COR-L47 (cell line): ENCODE measurements around the gene UBE2S.
"Not testable (repeated sequence)": the region's sequence is repeated elsewhere in the genome, so short reads cannot be mapped to it uniquely, and the experiment has no call there.

Source experiments
- DNase-seq: peaks from one replicate; lab custom pipeline; 2025; lab: John Stamatoyannopoulos, UW

Gene UBE2S

DNA sequence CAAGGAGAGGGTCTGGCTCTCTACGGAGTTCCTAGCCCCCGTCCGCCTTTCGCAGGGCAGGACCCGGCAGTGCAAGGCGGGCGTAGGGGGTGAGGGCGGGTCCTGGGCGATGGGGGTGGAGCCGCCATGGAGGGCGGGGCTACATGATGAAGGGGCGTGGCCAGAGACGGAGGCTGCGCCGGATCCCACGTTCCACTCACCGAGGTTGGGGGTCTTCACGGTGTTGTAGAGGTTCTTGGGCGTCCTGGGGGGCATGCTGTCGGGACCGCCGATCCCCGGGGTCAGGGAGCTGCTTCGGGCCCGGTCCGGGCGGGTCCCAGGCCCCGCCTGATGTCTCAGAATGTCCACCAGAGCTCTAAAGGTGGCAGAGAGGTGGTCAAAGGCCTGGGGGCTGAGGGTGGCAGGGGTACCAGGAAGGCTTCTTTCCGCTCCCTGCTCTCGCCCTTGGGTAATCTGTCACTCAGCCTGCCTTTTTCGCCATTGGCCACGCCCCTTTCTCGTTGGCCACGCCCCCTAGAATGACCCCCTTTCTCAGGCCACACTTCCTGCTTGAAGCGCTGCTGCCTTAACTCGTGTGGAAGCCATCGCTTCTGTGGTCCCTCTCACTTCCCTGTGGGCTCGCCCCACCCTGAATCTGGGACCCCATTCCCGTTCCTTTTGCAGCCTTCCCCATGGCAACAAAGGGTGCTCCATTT is 33.0 kb upstream of the UBE2S start:
- no peak for DNase-seq

DNA sequence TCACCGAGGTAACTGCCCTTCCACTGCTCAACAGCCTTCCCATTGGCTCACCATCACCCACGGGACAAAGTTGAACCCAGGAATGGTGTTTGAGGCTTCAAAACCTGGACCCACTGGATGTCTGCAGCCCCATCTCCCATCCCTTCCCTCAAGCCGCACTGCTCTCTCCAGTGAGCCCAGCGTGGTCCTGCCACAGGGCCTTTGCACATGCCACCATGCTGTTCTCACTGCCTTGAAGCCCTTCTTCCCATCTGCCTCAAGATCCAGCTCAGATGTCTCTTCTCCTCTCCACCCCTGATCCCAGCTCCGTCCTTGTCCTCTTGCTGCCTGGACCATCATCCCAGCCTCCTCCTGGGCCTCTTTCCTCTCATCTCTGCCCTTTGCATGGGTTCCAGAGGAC is 31.5 kb upstream of the UBE2S start:
- no peak for DNase-seq

DNA sequence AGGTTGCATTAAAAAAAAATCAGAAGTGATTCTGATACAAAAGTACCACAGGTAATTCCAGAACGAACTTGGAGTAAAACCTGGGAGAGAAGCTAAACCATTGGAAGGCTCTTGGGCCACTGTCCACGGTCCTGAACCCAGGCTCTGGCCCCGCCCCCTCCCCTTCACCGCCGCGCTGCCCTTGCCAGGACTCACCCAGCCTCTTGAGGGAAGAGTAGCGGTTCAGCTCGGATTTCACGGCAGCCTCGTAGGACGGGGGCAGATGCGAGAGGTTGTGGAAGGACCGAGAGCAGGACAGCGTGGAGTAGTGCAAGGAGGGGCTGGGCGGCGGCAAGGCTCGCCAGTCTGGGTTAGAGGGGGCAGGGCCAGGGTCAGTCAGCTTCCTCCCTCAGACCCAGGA is 29.8 kb upstream of the UBE2S start:
- no peak for DNase-seq

DNA sequence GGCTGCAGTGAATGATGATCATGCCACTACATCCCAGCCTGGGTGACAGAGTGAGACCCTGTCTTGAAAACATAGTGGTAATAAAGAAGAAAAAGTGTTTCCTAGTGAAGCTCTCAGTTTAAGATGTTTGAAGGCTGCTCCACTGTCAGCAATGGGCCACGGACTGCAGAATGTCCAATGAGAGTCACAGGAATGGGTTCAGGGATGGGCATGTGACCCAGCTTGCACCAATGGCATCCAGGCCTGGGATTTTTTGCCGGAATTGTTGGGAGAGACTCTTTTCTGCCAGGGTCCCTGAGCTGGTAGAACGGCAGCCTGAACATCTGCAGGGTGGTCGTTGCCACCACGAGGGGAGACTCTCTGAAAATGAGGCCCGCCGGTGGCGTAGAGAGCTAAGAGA is 29.3 kb upstream of the UBE2S start:
- no peak for DNase-seq

DNA sequence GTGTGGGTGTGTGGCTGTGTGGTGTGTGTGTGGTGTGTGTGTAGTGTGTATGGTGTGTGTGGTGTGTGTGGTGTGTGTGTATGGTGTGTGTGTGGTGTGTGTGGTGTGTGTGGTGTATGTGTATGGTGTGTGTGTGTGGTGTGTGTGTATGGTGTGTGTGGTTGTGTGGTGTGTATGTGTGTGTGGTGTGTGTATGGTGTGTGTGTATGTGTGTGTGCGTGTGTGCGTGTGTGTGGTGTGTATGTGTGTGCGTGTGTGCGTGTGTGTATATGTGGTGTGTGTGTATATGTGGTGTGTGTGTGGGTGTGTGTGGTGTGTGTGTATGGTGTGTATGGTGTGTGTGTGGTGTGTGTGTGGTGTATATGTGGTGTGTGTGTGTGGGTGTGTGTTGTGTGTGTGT is 27.4 kb upstream of the UBE2S start:
- no peak for DNase-seq

DNA sequence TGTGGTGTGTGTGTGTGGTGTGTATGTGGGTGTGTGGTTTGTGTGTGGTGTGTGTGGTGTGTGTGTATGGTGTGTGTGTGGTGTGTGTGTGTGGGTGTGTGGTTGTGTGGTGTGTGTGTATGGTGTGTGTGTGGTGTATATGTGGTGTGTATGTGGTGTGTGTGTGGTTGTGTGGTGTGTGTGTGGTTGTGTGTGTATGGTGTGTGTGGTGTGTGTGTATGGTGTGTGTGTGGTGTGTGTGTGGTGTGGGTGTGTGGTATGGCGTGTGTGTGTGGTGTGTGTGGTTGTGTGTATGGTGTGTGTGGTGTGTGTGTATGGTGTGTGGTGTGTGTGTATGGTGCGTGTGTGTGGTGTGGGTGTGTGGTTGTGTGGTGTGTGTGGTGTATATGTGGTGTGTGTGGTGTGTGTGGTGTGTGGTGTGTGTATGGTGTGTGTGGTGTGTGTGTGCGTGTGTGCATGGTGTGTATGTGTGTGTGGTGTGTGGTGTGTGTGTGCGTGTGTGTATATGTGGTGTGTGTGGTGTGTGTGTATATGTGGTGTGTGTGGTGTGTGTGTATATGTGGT is 26.9 kb upstream of the UBE2S start:
- DNase-seq, result no peak

DNA sequence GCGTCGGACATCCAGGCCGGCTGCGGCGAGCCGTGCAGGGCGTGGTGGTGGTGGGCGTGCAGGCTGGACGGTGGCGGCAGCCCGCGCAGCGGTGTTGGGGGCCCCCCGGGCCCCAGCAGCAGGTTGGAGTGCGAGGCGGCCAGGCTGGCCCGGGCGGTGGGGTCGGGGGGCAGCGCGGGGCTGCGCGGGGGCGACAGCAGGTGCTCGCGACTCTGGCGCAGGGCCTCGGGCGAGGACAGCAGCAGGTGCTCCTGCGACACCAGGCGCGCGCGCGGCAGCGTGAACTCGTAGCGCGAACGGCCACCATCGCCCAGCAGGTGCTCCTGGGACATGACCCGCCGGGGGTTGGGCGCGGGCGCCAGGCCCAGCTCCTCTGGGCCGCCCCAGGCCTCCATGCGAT is 25.7 kb upstream of the UBE2S start:
- no peak for DNase-seq

DNA sequence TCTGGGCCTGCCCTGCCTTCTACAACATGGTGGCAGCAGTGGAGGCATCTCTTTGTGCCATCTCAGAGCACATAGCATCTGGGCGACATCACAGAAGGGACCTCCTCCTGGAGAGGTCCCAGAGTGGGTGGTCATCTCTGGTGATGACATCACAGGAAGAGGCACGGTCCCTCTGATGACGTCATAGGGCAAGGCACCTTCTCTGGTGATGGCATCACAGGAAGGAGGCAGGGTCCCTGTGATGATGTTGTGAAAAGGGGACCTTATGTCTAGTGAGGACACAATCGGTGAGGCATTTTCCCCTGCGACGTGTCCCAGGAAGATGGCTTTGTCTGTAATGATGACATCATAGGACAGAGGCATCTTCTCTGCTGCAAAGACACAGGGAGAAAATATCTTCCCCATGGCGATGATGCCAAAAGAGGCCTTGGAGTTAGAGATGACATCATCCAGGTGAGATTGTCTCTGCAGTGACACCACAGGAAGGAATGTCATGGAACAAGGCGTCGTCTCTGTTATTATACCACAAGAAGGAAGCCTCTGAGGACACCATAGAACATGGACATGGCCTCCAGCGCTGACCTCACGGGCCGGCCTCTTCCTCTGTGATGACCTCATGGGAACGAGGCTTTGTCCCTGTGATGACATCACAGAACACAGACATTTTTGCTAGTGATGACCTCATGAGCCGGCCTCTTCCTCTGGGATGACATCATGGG is 24.8 kb upstream of the UBE2S start:
- DNase-seq, result no peak

DNA sequence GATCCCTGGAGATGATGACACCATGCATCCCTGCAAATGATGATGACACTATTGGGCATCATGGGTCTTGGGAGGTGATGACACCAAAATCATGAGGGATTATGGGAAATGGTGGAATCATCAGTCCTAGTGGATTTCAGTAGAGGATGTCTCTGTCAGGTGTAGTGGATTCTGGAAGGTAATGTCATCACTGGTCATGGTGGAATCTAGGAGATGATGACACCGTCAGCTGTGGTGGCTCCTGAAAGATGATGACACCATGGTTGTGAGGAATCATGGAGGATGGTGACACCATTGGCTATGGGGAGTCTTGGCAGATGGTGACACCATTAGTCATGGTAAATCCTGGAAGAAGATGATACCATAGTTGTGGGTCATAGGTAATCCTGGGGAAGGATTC is 23.6 kb upstream of the UBE2S start:
- no peak for DNase-seq

DNA sequence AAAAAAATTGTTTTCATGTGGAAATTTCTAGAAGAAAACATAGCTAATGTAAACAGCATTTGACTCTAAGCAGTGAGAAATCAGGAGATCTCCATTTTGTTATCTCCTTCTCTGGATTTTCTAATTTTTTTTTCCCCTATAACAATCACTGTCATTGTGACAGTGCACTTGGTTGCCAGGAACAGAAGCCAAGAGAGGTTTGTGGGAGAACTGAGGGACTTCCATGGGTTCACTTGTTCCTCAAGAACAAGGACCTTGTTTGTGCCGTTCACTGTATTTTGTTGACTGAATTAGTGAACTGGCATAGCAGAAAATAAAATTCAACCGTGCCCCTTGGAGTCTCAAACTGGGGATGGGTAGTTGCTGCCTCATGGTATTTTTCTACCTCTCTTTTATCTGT is 18.5 kb upstream of the UBE2S start:
- no peak for DNase-seq

DNA sequence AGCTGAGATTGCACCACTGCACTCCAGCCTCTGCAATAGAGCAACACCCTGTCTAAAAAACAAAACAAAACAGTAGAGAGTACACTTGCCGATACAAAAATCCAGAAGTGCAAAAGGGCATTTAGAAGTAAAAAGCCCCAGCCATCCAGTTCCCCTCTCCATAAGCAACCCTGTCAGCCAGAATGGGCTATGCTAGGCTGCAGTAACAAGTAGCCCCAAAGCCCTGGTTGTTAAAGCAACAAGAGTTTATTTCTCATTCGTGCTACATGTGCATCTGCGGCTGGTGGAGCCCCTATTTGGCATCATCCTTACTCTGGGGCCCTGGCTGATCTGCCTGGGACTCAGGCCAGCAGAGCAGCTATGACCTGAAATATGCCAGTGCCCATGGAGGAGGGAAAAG is 16.9 kb upstream of the UBE2S start:
- DNase-seq, result no peak

DNA sequence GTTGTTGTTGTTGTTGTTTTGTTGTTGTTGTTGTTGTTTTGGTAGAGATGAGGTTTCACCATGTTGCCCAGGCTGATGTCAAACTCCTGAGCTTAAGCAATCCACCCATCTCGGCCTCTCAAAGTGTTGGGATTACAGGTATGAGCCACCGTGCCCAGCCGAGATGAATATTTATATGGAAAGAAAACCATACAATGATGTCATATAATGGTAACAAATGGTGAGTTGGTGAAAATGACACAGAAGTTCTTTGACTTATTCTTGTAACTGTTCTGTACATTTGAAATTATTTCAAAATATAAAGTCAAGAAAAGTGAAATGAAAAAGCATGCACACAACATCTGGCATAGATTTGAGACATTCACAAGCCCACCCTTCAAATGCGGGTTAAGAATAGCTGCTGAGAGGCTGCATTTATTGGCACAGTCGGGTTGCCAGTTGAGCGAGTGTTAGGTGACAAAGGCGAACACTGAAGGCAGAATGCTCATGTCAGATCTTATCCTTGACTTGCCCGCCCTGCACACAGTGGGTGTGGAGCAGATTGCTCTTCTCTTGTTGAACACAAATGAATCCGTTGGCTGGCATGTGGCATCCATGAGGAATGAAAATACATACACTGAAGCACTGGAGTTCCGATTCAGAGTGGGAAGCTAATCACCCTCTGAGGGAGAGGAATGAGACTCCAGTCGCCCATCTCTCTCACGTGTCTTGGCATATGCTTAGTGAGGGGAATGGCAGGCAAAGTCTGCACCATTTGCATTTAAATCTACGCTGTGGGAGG is 15.8 kb upstream of the UBE2S start:
- DNase-seq, result no peak

DNA sequence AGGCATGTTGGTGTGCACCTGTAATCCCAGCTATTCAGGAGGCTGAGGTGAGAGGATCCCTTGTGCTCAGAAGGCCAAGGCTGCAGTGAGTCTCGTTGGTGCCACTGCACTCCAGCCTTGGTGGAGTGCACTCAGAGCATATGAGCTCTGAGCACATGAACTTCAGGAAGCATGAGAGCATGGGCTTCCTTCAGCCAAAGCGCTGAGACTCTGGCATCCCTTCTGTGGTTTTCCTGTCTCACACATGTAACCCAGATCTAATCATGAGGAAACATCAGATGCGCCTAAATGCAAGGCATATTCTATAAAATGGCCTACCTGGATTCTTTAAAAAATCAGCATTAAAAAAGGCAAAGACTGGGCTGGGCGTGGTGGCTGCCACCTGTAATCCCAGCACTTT is 13.7 kb upstream of the UBE2S start:
- DNase-seq, result not testable (repeated sequence)

DNA sequence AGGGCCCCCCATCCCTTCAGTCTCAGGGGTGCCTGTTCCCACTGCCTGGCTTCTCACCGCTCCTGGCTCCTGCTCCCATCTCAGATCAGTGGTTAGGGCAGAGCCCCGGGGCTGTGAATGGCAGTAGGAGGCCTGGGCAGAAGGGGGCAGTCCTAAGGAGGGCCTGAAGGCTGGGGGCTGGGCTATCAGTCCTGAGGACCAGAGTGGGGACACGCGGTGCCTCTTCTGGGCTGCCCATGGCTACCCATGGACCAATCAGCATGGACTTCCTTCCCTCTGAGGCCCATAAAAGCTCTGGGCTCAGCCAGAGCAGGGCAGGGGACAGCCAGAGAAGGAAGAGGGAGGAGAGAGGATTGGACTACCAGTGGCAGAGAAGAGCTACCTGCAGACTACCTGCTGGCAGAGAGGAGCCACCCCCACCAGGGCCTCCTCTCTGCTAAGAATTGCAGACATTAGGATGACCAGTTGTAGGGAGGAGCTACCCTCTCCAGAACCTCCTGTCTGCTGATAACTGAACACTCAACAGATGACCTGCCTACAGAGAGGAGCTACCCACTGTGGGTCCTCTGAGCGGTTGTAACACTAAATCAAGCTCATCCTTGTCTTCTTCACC is 12.1 kb upstream of the UBE2S start:
- no peak for DNase-seq

DNA sequence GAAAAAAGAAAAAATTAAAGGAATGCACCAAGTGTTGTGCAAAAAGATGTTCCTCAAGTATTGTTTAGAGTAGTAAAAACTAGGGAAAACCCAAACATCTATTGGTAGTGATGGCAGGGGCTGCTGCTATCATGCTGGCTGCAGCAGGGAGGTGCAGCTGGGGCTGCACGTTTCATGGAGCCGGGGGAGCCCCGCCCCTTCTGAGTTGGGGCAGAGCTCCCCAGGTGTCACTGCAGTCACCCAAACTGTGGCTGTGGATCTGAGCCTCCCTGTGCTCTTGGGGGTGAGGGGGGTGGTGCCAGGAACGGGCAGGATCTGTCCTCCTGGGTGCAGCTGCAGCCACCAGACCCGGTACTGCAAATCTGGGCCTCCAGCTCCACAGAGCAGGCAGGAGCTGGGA is 11.5 kb upstream of the UBE2S start:
- DNase-seq, result no peak

DNA sequence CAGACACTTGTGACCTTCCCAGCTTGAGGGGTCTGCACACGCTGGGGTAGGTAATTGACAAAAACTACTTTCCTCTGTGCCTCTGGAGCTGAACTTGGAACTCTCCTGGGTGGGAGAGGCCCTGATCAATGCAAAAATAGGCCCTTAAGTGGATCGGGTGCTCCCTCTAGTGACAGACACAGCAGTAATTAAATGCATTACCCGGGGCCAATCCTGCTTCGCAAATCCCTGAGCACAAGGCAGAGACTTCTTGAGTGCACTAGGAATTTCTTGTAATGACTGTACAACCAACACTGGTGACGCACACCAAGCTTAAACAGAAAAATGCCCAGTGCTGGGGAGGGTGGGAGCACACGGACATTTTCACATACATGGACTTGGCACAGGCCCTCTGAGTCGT is 10.6 kb upstream of the UBE2S start:
- DNase-seq, result peak; percentile 80

DNA sequence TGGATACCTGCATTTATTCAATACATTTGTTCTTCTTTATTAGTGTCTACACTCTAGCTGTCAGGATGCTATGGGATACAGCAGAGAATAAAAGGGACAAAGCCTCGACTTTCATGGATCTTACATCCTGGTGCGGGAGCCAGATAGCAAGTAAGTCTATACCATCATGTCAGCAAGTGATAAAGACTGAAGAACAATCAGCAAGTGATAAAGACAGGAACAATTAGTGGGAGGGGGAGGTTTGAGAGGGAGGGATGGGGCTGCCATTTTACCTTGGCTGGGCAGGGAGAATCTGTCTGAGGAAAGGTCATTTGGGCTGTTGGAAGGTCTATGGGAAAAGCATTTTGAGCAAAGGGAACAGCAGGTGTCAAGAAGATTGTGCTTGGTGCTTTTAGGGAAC is 2.6 kb upstream of the UBE2S start:
- no peak for DNase-seq

DNA sequence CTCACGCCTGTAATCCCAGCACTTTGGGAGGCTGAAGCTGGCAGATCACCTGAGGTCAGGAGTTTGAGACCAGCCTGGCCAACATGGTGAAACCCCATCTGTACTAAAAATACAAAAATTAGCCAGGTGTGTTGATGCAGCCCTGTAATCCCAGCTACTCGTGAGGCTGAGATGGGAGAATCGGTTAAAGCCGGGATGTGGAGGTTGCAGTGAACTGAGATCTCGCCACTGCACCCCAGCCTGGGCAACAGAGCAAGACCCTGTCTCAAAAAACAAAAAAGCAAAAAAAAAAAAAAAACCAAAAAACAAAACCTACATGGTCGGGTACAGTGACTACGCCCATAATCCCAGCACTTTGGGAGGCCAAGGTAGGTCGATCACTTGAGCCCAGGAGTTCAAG is 1.6 kb upstream of the UBE2S start:
- not testable (repeated sequence) for DNase-seq

DNA sequence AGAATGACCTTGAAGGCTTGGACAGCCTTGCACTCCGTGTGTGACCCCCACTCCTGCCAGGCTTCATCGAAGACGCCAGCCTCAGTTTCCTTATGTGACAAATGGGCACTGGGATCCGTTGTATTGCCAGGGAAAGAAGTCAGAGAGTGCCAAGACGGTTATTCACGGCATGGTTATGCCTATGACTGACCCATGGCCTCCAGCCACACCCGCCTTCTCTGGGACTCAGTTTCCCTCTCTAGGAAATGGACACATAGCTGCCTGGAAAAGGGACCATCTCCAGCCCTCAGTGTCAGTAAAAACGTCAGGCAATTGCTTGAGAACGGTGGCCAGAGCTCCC is 915 bp upstream of the UBE2S start:
- no peak for DNase-seq

DNA sequence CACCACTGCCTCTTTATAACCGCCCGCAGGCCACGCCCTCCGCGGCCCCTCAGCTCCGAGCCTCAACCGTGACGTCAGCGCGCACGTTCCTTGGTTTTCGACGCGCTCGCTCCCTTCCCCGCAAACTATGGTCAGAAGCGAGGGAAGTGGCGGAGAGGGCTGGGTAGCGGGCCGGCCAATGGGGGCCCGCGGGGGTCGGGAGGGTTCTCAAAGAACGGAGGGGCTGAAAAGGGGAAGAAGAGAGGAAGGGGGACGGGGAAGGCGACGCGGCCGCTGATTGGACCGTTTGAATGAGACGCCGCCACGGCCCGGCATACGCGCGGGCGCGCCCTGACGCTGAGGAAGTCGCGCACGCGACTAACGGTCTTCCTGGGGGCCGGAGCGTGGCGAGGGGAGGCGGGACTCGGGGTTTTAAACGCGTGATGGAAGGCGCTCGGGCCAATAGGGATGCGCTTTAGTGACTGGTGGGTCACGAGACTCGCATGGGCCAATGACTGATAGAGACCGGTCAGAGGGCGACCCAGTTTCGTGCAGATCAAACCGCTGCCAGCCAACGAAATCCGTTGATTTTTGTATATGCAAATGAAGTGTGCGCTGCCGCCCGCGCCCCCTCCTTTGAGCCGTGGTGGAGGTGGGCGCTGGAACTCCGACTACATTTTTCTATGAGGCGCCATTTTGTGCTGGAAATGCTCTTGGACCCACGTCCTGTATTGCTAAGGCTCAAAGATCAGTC is 378 bp upstream of the UBE2S start:
- peak; percentile 99 for DNase-seq

DNA sequence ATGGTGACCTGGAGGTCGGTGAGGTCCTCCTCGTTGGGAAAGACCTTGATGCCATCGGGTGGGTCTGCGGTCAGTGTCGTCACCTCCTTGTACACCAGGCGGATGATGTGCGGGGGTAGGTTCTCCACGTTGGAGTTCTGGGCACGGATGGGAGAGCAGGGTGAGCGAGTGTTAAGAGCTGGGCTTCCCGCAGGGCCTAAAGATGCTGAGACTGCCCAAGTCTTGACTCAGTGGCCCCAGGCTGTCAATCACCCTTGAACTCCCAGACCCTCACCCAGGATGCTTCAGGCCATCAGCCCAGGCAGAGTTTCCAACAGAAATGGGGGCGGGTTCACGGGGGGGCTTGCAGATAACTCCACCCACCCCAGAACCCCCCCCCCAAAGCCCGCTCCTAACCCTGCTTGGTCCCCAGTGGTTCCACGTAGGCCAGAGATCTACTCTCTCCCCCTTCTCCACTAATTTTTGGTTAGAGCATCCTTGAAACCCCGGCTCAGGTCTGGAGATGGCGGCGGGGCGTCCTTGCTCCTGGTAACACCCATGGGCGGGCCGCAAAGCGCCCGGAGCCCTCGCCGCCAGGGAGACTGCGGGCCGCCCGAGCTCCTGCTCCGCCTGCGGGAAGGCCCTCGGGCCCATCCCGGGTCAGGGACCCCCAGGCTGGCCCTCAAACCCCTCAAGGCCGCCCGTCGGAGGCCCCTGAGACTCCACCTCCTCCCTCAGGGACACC is 600 bp downstream of the UBE2S start:
- no peak for DNase-seq
